Glutamatergic neuron (in vitro differentiated cells): ENCODE results near the gene DMBX1. TPM values are rescaled to one million over a fixed set of nuclear protein-coding genes. Genes with fewer than 3 reads are reported as not detected.

Experiments
- DNase-seq: peaks from one replicate; pipeline ENCODE4 v3.0.0; 2022
- H3K27ac Mint-ChIP-seq: one replicate; pipeline ENCODE4 v1.8.0; 2020; ENCODE audit warnings: mild to moderate bottlenecking, mixed read lengths, inconsistent platforms; ENCODE audit not compliant: unreplicated experiment
- H3K27me3 Mint-ChIP-seq: one replicate; pipeline ENCODE4 v1.8.0; 2020; ENCODE audit warnings: mild to moderate bottlenecking, moderate library complexity, mixed read lengths, inconsistent platforms; ENCODE audit not compliant: unreplicated experiment
- H3K36me3 Mint-ChIP-seq: one replicate; pipeline ENCODE4 v1.8.0; 2020; ENCODE audit warnings: mild to moderate bottlenecking, mixed read lengths, inconsistent platforms; ENCODE audit not compliant: unreplicated experiment
- H3K4me1 Mint-ChIP-seq: one replicate; pipeline ENCODE4 v1.8.0; 2020; ENCODE audit warnings: mild to moderate bottlenecking, low read depth, mixed read lengths, inconsistent platforms; ENCODE audit not compliant: unreplicated experiment
- H3K4me3 Mint-ChIP-seq: one replicate; pipeline ENCODE4 v1.8.0; 2020; ENCODE audit warnings: mild to moderate bottlenecking, mixed read lengths, inconsistent platforms; ENCODE audit not compliant: unreplicated experiment
- H3K9me3 Mint-ChIP-seq: one replicate; pipeline ENCODE4 v1.8.0; 2020; ENCODE audit warnings: mild to moderate bottlenecking, moderate library complexity, mixed read lengths, inconsistent platforms; ENCODE audit not compliant: unreplicated experiment
- total RNA-seq: library from RNA; stranded (reverse); fragmentation: NEBNext Ultra II Directional; extraction: Animal tissue kit (Norgen Biotek cat#: 25700); gene quantifications from one replicate; pipeline ENCODE4 v1.2.1, GENCODE V29; 2021; ENCODE audit not compliant: unreplicated experiment
- TF ChIP-seq, protein P1 (sequence below): fragments of 200-600 bp; sonication (generic); IDR thresholded peaks from one replicate; pipeline ENCODE4 v1.5.0; 2021; ENCODE audit not compliant: partially characterized antibody, unreplicated experiment

Gene DMBX1
- total RNA-seq, 1 donor from 2014 or later = not detected

DNA sequence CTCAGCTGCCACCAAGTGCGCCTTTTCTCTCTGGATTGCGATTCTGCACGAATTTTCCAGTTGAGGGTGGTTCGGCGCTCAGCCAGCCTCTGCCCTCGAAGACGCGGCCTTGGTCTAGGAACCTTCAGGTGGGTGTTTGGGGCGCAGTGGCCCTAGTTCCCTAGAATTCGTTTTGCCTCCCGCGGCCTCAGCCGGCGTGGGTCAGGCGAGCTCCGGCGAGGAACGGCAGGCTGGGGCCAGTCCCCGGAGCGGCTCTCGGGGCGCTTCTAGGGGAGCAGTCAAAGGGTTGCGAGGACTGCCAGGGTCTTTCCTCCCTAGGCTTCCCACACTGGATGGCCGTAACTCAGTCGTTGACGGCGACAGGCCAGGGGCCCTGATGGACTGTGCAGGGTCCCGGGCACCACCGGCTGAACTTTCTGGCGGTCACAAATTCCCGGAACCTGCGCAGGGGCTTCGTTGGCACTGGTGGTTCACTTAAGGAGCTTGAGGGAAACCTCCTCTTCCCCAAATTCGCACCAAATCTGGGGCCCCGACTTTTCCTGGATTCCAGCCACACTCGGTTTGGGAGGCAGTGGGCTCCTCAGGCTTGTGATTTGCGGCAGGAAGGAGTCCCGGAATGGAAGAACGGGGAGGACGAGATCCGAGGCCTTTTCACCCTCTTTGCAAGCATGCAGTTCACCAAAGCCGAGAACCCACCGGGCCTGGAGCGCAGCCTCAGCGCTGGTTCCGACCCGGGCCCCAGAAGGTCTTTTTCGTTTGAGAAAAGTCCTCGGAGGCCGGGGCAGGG lies 1.2 kb downstream of the DMBX1 start:
- Mint-ChIP-seq H3K27ac (no peak overlapping the region), H3K9me3 (peaks cover 5% of the 10 kb centered on the region), H3K4me1 (peaks cover 7% of the 10 kb centered on the region), H3K27me3 (peaks cover 52% of the 10 kb centered on the region), H3K4me3 (no peak overlapping the region), H3K36me3 (peaks cover 12% of the 10 kb centered on the region)
- no peak for DNase-seq
- TF ChIP-seq, protein P1, sequence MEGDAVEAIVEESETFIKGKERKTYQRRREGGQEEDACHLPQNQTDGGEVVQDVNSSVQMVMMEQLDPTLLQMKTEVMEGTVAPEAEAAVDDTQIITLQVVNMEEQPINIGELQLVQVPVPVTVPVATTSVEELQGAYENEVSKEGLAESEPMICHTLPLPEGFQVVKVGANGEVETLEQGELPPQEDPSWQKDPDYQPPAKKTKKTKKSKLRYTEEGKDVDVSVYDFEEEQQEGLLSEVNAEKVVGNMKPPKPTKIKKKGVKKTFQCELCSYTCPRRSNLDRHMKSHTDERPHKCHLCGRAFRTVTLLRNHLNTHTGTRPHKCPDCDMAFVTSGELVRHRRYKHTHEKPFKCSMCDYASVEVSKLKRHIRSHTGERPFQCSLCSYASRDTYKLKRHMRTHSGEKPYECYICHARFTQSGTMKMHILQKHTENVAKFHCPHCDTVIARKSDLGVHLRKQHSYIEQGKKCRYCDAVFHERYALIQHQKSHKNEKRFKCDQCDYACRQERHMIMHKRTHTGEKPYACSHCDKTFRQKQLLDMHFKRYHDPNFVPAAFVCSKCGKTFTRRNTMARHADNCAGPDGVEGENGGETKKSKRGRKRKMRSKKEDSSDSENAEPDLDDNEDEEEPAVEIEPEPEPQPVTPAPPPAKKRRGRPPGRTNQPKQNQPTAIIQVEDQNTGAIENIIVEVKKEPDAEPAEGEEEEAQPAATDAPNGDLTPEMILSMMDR = no peak

DNA sequence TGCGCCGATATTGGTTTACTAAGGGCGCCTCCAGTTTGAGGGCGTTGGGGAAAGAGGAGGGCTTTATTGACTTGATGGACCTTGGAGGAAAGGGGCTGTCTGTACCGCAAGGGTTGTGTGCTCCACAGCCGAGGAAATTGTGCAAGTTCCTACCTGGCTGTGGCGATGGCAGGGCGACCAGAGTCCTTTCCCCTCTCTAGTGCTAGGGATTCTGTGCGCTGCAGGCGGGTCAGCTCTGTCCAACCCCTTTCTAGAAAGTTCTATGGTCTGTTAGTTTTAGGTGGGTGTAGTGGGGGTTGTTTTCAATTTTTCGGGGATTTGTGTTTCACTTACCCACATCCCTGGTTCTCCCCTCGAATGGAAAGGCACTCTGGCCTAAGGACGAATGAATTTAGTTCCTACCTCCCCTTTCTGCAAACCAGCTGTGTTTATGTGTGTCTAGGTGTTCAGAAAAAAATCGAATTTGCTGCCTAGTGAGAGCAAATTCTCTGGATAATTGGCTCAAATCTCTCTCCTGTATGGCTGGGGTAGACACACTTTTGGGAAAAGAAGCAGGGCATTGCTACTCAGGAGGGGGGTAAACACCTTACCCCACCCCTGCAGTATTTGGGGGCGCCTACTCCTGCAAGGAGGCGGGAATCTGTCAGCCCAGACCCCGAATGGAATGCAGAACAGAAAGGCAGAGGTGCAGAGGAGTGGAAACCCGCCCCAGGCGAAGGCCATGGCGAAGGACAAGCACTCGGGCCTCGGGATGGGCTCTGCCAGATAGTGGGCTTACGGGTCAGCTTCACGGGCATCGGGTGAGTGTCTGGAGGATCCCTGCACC lies 2.0 kb downstream of the DMBX1 start:
- Mint-ChIP-seq H3K27me3 (peaks cover 54% of the 10 kb centered on the region), H3K9me3 (peaks cover 5% of the 10 kb centered on the region), H3K36me3 (peaks cover 17% of the 10 kb centered on the region), H3K4me1 (peaks cover 7% of the 10 kb centered on the region), H3K27ac (peak overlapping the region; percentile 19), H3K4me3 (no peak overlapping the region)
- TF ChIP-seq, protein P1 = no peak
- no peak for DNase-seq

DNA sequence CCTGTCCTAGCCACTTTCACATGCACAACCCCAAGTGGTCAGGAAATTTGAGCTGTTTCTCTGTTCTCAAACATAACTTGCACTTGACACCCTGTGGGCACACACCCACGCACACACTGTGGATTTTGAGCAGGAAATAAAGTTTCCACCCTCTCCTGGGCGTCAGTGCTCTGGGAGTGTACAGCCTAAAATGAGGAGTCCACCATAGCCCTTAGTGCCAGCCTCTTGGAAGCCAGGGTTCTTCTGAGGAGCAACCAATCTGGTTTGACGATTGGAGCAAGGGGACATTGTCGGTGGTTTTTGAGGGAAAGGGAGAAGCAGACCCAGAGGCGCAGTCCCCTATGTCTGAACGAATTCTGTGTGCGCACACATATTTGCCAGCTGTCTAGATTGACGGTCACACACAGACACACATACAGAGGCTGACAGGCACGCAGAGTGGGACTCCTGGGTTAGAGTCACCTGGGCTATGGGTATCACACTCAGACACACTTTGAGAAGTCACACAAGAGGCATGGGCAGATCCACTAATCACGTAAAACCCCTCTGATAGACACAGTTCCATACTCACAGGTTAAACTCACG lies 2.7 kb downstream of the DMBX1 start:
- H3K4me3 Mint-ChIP-seq = no peak overlapping the region
- peaks cover 5% of the 10 kb centered on the region for H3K9me3 Mint-ChIP-seq
- peaks cover 7% of the 10 kb centered on the region for H3K4me1 Mint-ChIP-seq
- H3K36me3 Mint-ChIP-seq = peaks cover 24% of the 10 kb centered on the region
- H3K27me3 Mint-ChIP-seq = peaks cover 57% of the 10 kb centered on the region
- no peak for DNase-seq
- no peak overlapping the region for H3K27ac Mint-ChIP-seq
- TF ChIP-seq, protein P1 = no peak

DNA sequence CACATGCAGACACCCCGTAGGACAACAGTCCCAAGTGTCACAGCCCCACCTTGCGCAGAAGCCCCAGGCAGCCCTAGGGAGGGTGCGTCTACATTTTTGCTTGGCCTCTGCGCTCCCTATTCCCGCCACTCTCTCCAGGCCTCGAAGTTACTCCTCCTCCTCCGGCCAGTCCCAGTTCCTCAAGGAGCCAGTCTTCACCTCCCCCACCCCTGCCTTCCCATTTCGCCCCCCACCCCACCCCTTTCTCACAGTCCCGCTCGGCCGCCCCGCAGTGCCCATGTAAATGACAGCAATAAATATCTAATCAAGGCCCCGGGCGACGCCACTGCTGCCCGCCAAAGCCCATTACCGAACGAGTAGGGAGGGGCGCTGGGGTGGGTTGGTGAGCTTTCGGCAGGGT lies 3.2 kb downstream of the DMBX1 start:
- H3K4me1 Mint-ChIP-seq = peaks cover 7% of the 10 kb centered on the region
- peaks cover 57% of the 10 kb centered on the region for H3K27me3 Mint-ChIP-seq
- peaks cover 24% of the 10 kb centered on the region for H3K36me3 Mint-ChIP-seq
- DNase-seq = no peak
- TF ChIP-seq, protein P1 = no peak
- peaks cover 5% of the 10 kb centered on the region for H3K9me3 Mint-ChIP-seq
- no peak overlapping the region for H3K27ac Mint-ChIP-seq
- no peak overlapping the region for H3K4me3 Mint-ChIP-seq
